NCI-H1417 treated with DMSO at 0.1 percent for 48 hours (cell line): ENCODE data around the gene SLC38A8.

Source experiments
- DNase-seq: peaks from one replicate; lab custom pipeline; 2025; lab: John Stamatoyannopoulos, UW

SLC38A8 gene

GRCh38 chr16:83969771-83970429 lies 72.7 kb downstream of the SLC38A8 start:
- no peak for DNase-seq

GRCh38 chr16:83968891-83969649 lies 73.5 kb downstream of the SLC38A8 start:
- no peak for DNase-seq

GRCh38 chr16:83968306-83968851 lies 74.2 kb downstream of the SLC38A8 start:
- no peak for DNase-seq

GRCh38 chr16:83967838-83968305 lies 74.7 kb downstream of the SLC38A8 start, which contains the start of gene NECAB2:
Gene NECAB2, plus strand, starts transcription at chr16:83968244. Its CDS starts 405 bp downstream, at chr16:83968649.
- no peak for DNase-seq

GRCh38 chr16:83967091-83967490 lies 75.5 kb downstream of the SLC38A8 start:
- DNase-seq: no peak

GRCh38 chr16:83966153-83966696 lies 76.4 kb downstream of the SLC38A8 start:
- no peak for DNase-seq

- no peak for DNase-seq
Measured at GRCh38 chr16:83965444-83966152, 77.0 kb downstream of the SLC38A8 start.

- no peak for DNase-seq
Measured at GRCh38 chr16:83964684-83965443, 77.7 kb downstream of the SLC38A8 start.

GRCh38 chr16:83963277-83964119 lies 79.1 kb downstream of the SLC38A8 start:
- no peak for DNase-seq

- DNase-seq: no peak
Measured at GRCh38 chr16:83961591-83961990, 81.0 kb downstream of the SLC38A8 start.

GRCh38 chr16:83960521-83961249 lies 81.9 kb downstream of the SLC38A8 start:
- DNase-seq: no peak
